Measurements from ENCODE around the gene SHC2. TPM values are rescaled to one million over a fixed set of nuclear protein-coding genes. Genes with fewer than 3 reads are reported as not detected.

The SHC2 gene
- total and polyA plus RNA-seq, 9 of the 15 experiments (the other 6 are each of a cell fraction or from before 2014, with no cell fraction given): 0.14 to 0.36 (median 0.17) TPM; not detected in 5

- TF ChIP-seq ZNF639 (CRISPR knock-in tag; conservative IDR thresholded peaks at IDR 0.05 in 1 of 2, IDR thresholded peaks at IDR 0.05 in 1 of 2) (peak in 1 of 2 experiments; percentile 98; a peak in 3 of 4 replicates), BRD4 (IDR thresholded peaks at IDR 0.05) (no peak), ZBTB9 (CRISPR knock-in tag; IDR thresholded peaks at IDR 0.05) (peak; percentile 88; the same call in 1 of the 2 replicates), ATF1 (CRISPR knock-in tag; IDR thresholded peaks at IDR 0.05) (no peak), ATF1 (tag; IDR thresholded peaks at IDR 0.05) (peak; percentile 66), POLR3G (IDR thresholded peaks at IDR 0.05; ENCODE audit: extremely low read depth, insufficient read length, insufficient replicate concordance) (no peak), ZNF175 (CRISPR knock-in tag; IDR thresholded peaks at IDR 0.05; ENCODE audit: low read depth) (0 out of 2 replicates have a peak, but pooled peaks have one; percentile 9), ATF2 (CRISPR knock-in tag; IDR thresholded peaks at IDR 0.05) (no peak), CBFB (CRISPR knock-in tag; IDR thresholded peaks at IDR 0.05) (0 out of 2 replicates have a peak, but pooled peaks have one; percentile 12), MLX (CRISPR knock-in tag; conservative IDR thresholded peaks at IDR 0.05) (0 out of 4 replicates have a peak, but pooled peaks have one; percentile 9 to 53), AFF1 (IDR thresholded peaks at IDR 0.05; ENCODE audit: low read depth in 1 of 2, partially characterized antibody in 2 of 2) (peak in 1 of 2 experiments; percentile 93), STAG1 (CRISPR knock-in tag; IDR thresholded peaks at IDR 0.05; ENCODE audit: borderline replicate concordance) (no peak), PREB (CRISPR knock-in tag; IDR thresholded peaks at IDR 0.05) (peak; percentile 70; the same call in 1 of the 2 replicates)
These were observed 27.9 kb upstream of the SHC2 start (continued) for GRCh38 chr19:488505-489417.

All from K562 (cell line).